OCI-LY7 (cell line): ENCODE data around the gene GNG7.

ENCODE experiments used
- CTCF ChIP-seq: fragments of 200-600 bp; sonication (generic); conservative IDR thresholded peaks from 2 replicates; pipeline ENCODE4 v1.5.1; 2014; ENCODE audit warnings: mild to moderate bottlenecking, antibody characterized with exemption, low read length, moderate library complexity, mixed read lengths
- EZH2phosphoT487 ChIP-seq: fragments of 200-600 bp; sonication (generic); IDR thresholded peaks from 2 replicates; pipeline ENCODE4 v1.6.1; 2018; ENCODE audit warnings: low read depth, borderline replicate concordance, mild to moderate bottlenecking, mixed run types, antibody characterized with exemption, low read length, moderate library complexity, mixed read lengths

GRCh38 chr19:2694196-2694595 is 8.3 kb downstream of the GNG7 start:
- TF ChIP-seq EZH2phosphoT487 (no peak), CTCF (no peak)
